Activated CD8-positive, alpha-beta memory T cell treated with anti-CD3 and anti-CD28 coated beads for 24 hours (primary cell): ENCODE results near the gene TMEM132A.
"Not testable (repeated sequence)": the region's sequence is repeated elsewhere in the genome, so short reads cannot be mapped to it uniquely, and the experiment has no call there.

Experiments
- DNase-seq: peaks from one replicate; pipeline ENCODE4 v3.0.0-alpha.2; 2020

The TMEM132A gene

DNA sequence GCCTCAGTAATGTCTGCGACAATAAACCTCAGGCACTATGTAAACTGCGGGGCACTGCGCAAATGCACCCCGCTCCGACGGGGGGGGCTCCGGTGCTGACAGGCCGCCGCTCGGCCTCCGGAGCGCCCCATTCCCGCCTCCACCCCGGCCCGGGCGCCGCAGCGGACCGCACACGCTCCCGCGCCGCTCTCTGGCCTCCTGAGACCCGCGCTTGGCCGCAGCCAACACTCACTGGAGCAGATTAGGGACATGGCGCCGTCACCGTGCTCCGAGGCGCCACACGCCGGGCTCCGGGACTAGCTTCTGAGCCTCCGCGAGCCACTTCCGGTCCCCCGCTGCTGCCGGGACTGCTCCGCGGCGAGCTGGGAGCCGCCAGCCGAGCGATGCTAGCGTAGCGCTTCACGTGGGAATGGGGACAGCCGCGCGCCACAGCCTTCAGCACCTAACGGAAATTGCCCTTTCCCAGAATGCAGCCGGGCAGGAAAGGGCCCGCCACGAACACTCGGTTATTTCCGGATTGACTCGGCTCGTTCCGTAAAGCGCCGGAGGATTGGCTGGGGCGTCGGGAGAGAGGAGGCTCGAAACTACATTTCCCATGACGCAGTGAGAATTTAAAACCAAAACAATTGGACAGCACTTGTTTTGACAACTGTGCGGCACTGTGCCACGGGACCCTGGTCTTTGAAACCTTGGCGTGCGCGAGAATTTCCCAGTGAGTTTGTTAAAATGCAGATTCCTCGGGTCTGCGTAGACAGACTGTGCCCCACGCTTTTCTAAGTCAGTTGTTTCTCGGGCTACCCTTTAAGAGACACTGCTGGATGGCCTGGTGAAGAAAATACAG lies 17.9 kb upstream of the TMEM132A start, which contains the start of gene PRPF19:
PRPF19 (minus strand) TSS at position 454 of the 841 bp plus-strand sequence; CDS start at position 251, 203 bp downstream.
- DNase-seq: peak; percentile 100

DNA sequence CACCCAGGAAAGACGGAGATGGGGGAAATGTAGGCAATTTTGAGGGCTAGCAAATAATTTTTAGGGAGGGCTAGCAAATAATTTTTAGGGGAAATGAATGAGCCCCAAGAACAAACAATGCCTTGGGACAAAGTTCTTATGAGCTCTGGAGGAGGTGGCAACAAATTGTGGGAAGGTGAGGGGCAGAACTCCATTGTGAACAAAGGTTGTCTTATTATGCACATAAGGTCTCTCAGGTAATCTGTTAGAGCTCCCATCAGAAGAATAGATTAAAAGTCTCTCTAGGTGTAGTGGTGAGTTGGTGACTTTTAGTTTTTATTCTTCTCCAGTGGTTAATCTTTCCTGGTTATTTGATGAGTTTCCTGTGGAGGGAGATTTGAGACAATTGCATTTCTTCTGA lies 15.5 kb upstream of the TMEM132A start:
- DNase-seq: no peak

DNA sequence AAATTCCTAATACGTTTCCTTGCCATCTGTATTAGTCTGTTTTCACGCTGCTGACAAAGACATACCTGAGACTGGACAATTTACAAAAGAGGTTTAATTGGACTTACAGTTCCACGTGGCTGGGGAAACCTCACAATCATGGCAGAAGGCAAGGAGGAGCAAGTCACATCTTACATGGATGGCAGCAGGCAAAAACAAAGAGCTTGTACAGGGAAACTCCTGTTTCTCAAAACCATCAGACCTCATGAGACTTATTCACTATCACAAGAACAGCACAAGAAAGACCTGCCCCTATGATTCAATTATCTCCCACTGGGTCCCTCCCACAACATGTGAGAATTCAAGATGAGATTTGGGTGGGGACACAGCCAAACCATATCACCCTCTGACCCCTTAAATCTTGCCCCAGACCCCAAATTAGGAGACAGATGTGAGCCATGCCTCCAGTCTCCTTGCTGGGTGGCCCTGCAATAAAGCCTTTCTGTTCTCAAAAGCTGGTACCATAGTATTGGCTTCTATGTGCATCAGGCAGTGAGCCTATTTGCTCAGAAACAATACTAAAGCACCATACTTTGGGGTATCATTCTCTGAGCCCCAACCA lies 14.5 kb upstream of the TMEM132A start:
- DNase-seq: not testable (repeated sequence)

DNA sequence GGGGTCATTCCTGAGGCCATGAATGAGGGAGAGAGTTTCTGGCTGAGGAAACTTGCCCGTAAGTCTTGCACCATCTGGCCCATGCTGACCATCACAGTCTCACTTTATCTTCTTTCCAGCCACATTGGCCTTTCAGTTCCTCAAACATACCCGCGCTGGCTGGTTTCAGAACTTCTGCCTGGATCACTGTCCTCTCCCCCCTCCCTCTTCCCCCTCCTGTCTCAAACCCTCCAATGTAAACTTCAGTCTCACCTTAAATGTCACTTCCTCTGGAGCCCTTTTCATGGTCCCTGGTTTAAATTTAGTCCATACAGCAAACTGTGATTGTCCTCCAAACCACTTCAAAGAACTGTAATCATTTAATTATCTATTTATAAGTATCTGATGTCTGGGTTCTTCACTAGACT lies 14.0 kb upstream of the TMEM132A start:
- no peak for DNase-seq

DNA sequence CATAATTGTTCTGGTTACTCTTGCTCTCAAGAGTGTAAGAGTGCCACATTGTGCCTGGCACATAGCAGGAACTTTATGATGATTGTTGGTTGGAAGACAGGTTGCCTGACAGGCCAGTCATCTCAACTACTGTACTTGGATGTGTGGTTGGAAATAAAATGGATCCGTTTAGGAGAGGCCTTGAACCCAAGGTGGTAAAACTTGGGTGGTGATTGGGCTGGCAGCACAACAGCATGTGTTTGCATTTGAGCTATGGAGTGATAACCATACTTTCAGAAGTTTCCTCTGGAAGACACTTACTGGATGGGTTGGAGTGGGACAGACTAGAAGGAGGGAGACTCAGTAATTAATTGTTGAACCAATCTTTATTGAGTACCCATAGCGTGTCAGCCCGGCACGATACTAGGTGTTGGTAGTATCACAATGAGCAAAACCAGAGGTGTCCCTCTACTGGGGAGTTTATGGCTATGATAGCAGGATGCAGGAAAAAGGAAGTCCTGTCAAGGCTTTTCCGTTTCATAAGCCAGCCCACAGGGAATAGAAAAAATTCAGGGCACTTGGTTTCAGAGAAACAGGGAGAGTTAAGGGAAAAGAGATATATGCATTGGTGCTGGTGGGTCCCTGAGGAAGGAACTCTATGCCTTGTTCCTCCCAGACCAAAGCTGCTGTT lies 13.4 kb upstream of the TMEM132A start:
- DNase-seq: no peak

DNA sequence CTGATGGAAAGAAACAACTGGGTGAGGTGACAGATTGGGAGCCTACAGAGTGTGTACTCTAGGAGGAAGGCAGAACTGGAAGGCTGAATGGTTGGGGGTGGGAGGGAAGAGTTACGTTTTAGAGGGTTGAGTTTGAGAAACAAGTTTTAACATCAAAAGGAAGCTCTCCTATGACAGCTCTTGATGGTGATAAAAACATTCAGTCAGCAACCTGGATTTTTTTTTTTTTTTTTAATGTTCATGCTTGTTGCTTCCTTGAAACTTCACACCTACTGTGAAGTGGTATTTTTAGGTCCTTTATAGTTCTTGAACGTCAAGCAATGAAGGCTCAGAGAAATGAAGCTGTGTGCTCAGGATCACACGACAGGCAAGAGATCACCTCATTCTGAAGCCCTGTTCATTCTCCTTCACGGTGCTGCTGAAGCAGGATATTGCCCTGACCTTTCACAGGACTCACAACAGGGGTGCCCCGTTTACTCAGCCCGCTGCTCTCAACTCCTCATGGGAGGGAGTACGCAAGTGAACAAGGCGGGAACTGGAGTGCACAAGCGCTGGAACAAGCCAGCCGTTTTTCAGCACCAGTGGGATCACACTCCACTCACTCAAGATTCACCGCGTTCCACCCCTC lies 11.9 kb upstream of the TMEM132A start:
- DNase-seq: peak; percentile 68

DNA sequence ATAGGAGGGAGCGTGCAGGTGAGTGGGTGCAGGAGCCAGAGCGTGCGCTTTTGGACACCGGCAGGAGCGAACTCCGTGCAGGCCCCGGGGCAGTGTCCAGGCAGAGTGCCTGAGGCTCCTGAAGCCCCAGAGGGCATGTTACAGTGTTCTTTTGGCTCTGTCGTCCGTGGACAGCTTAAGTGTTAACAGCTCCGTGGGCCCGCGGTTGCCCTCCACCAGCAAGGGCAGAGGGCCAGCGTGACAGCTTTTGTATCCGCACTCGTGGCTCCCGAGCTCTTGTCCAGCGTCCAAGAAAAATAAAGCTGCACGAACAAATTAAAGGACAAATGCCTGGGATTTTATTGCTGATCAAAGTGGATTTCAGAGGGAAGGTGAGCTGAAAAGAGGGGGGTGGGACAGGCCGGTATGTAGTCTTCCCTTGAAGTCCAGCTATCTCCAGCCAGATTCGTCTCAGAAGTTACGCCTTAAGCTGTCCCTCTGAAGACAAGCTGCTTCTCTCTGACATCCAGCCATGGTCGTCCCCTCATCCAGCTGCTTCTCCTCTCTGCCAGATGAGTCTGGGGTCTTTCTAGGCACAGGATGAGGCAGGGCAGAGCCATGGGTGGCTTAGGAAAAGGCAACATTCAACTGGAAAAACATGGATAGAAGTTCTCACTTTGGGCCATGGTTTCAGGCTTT lies 11.3 kb upstream of the TMEM132A start:
- no peak for DNase-seq

DNA sequence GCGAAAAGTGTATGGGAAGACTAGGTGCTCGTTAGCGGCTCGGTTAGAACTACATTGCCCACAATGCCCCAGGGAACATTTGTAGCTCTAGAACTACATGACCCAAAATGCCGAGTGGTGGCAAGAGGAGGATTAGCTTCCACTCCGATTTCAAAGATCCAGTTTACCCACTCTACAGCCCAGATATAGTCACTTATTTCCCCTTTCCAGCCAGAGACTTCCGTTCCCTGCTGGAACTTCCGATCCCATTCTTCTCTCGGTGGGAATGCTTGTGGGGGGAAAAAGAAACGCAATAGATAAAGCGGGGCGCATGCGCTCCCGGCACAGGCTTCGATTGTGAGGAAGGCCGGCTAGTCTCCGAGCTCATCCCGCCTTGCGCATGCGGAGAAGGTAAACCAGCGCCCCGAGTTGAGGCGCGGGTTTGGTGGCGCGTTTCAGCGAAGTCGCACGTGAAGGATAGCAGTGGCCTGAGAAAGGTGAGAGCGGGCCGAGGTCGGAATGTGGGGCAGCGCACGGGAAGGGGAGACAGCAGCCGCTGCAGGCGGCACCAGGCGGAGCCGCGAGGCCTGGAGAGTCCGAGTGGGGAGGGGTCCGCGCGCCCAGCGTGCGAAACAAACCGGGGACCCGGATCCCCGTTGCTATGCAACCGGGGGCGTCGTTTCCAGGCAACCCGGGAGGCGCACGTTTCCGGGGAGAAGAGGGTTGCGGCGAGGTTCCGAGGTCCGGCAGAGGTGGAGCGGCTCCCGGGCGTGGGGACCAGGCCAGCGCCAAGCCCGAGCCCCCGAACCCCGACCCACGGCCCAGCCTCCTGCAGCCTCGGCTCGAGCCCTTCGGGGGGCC lies 10.2 kb upstream of the TMEM132A start, which contains the start of gene TMEM109:
TMEM109 (plus strand) TSS at position 366 of the 840 bp plus-strand sequence. CDS start 5,536 bp downstream, outside the sequence.
- peak; percentile 93 for DNase-seq

DNA sequence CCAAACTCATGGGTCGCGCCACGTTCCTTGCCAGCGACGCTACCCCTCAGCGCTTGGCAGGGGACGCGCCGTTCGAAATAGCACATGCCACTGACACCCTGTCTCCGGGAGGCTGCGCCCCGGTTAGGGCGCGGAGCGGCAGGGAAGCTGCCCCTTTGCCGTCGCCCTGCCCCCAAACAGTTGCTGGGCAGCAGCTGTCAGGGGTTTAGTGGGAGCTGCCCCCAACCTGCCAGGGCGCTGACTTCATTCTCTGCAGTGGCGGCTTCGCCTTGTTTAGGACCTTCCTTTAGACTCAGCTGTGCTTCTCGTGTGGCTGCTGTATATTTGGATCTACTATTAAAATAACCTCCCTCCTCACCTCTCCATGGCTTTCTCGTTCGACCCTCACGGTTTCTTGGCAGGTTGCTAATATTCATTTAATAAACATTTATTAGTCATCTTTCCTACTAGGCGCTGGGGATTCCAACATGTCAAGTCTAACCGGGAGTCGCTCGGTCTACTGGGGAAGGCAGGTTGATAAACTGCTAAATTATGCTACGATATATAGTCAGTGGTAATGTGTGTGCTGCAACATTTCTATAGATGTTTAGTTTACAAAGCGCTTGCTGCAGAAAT lies 9.5 kb upstream of the TMEM132A start:
- peak; percentile 79 for DNase-seq

DNA sequence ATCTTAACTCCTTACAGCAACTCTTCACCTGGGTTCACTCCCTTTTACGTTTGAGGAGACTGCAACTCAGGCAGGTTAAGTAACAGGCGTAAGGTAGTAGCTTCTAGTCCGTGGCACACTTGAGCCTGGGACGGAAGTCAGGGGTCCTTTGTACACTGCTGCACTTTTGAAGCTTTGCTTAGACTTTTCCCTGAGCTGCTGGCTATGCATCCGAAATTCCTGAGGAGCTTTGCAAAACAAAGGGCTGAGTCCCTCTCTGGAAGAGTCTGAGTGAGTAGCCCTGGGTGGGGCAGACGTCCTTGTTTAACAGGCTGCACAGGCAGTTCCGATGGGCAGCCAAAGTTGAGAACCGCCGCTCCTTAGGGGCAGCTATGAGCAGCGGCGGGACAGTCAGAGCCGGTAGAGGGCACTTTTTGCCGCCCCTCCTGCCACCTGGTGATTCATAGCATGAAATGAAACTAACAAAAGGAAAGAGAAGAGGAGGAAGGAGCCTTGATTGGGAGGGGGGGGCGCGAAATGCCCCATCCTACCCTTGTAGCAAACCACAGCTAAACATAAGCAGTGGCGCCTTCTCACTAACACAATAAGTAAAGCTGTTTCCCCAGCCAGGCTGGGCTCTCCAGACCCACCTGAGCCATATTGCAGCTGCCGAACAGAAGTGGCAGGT lies 8.9 kb upstream of the TMEM132A start:
- peak; percentile 86 for DNase-seq

DNA sequence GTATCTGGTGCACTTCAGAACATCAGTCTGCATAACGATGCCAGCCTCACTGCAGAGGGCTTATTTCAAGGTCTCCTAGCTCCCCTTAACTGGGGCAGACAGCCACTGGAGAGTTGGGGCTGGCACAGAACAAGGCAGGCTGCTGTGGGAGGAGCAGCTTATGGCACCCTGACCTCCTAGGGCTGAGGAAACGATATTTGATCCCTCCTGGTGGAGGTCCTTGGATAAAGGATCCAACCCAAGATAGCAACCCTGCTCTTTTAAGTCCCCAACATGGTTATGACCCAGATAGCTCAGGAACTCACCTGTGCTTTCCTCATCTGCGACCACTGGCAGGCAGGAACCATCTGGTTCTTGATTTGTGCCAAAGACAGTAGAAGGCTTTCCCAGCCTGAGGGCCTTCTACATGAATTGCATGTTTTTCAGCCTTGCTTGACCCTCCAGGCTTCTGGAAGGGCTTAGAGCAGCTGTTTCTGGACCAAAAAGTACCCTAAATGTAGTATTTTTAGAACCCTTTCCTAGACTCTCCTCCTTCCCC lies 7.5 kb upstream of the TMEM132A start:
- DNase-seq: no peak

DNA sequence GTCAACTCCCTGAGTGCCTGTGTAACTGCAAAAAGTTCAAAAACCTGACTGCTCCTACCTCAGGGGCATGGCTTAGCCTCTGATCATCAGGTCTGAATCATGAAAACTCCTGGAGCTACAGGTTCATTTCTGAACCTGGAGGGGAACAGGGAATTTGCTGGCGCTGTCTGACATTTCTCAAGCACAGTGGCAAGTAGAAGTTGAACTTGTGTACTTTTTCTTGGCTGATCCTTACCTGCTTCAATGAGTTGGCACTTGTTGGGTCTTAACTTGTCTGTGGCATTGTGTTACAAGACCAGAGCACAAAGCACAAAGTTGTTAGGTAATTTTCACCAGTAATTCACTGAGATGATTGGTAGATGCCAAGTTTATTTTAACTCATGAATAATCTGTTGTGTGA lies 7.0 kb upstream of the TMEM132A start:
- DNase-seq: no peak

DNA sequence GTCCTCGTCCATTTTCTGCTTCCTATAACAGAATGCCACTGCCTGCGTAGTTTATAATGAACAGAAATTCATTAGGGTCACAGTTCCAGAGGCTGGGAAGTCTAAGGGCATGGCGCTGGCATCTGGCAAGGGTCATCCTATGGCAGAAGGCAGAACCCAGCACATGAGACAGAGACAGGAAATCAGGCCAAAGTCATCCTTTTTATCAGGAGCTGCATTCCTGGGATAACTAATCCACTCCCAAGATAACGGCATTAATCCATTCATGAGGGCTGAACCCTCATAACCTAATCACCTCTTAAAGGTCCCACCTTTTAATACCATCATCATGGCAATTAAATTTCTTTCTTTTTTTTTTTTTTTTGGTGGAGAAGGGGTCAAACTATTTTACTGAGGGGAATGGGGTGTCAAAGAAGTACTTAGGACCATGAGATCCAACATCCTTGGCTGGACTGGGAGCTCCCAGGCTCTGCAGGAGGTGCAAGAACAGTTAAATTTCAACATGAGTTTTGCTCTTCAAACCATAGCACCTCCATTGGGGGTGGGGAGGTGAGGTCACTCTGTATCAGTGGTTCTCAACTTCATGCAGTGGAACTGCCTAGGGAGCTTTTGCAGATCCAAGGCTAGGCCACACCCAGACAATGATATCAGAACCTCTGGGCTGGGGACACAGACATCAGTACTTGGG lies 5.9 kb upstream of the TMEM132A start:
- DNase-seq: no peak

DNA sequence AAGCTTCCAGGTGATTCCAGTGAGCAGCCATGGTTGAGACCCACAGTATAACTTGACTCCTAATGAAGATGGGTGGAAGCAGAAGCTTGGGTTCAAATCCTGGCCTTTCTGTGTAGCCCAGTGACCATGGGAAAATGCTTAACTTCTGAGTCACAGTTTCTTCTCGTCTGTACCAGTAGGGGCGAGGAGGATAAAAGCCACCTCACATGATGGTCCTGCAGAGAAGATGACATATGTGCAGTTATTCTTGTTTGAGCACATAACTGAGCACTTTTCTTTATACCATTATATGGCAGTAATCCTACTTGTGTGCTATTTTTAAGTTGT lies 5.4 kb upstream of the TMEM132A start:
- no peak for DNase-seq

DNA sequence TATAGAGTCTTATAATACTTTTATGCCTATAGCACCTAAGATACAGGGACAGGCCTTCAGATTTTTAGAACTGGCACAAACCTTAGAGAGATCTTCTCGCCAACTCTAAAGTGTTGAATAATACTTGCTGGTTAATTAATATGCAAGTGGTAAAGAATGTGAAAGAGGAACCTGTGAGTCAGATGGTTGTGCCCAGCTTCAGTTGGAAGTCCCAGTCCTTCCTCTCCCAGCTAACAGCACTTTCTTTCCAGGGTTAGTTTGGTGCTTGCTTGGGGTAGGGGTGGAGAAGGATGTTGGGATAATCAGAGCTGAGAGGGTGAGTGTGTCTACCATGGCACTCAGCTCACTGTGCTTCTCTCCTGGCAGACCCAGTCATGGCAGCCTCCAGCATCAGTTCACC lies 4.9 kb upstream of the TMEM132A start:
- DNase-seq: no peak

DNA sequence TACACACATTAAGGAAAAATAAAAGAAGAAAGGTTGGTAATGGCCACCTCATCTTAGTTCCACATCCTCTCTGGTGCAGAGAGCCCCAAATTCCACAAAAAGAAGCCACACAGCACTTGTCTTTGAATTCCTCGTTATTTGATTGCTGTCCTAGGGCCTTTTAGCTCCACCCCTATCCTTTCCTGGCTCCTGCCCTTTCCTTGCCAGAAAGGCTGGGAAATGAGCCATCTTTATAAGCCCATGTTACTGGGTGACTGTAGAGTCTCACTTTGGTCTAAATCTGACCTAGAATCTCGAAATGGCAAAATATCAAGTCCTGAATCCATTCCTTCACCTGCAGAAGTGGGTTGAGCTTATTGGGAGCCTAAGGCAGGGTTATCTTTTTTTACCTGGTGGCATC lies 4.3 kb upstream of the TMEM132A start:
- DNase-seq: no peak

DNA sequence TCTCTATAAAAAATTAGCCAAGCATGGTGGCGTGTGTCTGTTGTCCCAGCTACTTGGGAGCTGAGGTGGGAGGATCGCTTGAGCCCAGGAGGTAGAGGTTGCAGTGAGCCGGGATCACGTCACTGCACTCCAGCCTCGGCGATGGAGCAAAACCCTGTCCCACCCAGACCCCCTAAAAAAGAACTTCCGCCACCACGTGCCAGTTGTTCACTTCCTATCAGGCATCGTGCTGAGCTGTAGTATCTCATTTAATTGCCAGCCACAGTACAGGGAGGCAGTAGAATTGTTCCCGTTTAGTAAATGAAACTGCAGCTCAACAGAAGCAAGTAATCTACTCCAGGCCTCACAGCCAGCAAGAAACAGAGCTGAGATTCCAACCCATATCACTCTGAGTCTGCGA lies 3.0 kb upstream of the TMEM132A start:
- no peak for DNase-seq

DNA sequence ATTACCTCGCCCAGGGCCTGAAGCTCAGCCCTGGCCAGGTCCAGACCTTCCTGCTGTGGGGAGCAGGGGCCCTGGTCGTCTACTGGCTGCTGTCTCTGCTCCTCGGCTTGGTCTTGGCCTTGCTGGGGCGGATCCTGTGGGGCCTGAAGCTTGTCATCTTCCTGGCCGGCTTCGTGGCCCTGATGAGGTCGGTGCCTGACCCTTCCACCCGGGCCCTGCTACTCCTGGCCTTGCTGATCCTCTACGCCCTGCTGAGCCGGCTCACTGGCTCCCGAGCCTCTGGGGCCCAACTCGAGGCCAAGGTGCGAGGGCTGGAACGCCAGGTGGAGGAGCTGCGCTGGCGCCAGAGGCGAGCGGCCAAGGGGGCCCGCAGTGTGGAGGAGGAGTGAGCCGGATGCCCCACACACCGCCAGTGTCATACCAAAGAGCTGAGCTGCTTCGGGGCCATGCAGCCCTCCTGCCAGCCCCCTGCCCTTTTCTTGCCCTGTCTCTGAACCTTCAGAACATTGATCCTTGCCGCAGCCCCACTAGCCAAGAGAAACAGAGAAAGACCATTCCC lies 2.4 kb upstream of the TMEM132A start:
- DNase-seq: no peak

DNA sequence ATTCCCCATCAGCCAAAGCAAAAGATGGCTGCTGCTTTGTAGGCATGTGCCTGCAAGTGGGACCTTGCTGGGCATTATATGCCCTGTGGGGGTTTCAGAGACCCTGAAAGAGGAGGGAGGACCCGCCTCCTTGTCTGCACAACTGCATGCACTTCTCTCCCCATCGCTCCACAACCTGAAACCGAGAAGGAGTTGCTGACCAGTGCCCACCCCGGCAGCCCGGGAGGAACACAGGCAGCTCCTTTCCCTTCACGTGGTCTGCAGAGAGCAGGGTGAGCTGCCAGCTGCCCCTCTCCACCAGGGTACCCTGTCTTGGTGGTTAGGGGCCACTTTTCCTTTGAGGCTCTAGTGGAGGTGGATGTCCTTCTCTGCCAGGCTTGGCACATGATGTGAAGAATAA lies 1.4 kb upstream of the TMEM132A start:
- no peak for DNase-seq

DNA sequence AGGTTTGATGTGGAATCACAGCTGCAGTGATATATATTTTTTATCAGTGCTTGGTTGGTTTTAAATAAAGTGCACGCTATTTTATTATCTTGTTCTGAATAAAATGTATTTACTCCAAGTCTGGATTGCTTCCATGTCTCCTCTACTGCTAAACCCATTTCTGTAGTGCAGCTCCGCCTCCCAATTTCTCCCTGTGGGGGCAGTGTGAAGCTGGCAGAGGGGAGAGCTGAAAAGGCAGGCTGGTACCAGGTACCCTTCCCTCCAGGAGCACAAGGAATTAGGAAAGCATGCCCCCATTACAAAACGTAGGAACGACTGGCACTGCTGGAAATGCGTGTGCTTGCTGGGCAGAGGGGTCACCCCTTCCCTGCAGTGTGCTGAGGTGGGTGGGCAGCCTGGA lies 934 bp upstream of the TMEM132A start:
- no peak for DNase-seq
